H1 (cell line): ENCODE results near the gene SIGLEC15. TPM values are rescaled to one million over a fixed set of nuclear protein-coding genes. Genes with fewer than 3 reads are reported as not detected.

Experiments
- CTCF ChIA-PET: fragments of 300-600 bp; sonication (Branson Sonifier 250); formaldehyde crosslinking; loops from one replicate; lab custom pipeline; 2021; ENCODE audit not compliant: partially characterized antibody; lab: Charles Lee
- POLR2A ChIA-PET: fragments of 300-600 bp; sonication (Branson Sonifier 250); formaldehyde crosslinking; loops from one replicate; lab custom pipeline; 2021; ENCODE audit warnings: inconsistent platforms; ENCODE audit not compliant: partially characterized antibody; lab: Charles Lee
- DNase-seq, 2 experiments: peaks; one replicate each; pipeline versions ENCODE4 v3.0.0 to v3.0.0-alpha.2; 2010 to 2022; ENCODE audit warnings: low spot score in 2 of 2, low read depth in 1 of 2, mixed read lengths in 1 of 2
- FAIRE-seq: peaks from 2 replicates; lab custom pipeline; 2011; peaks lifted over from hg19 to GRCh38; lab: Jason Lieb, UNC
- H2AFZ ChIP-seq: 2 replicates; pipeline ENCODE4 v1.8.1; 2012; ENCODE audit warnings: low read length, inconsistent platforms
- H2AK5ac ChIP-seq: 2 replicates; pipeline ENCODE4 v1.6.1; 2013; ENCODE audit warnings: low read depth, low read length
- H2BK120ac ChIP-seq: replicated peaks from 2 replicates; pipeline ENCODE3; 2013; ENCODE audit warnings: low read depth, low read length, inconsistent platforms
- H2BK12ac ChIP-seq: 2 replicates; pipeline ENCODE4 v1.6.1; 2013; ENCODE audit warnings: low read depth, low read length
- H2BK15ac ChIP-seq: 2 replicates; pipeline ENCODE4 v1.6.1; 2013; ENCODE audit warnings: low read length
- H2BK20ac ChIP-seq: 2 replicates; pipeline ENCODE4 v1.6.1; 2013; ENCODE audit warnings: low read length
- H2BK5ac ChIP-seq: 2 replicates; pipeline ENCODE4 v1.6.1; 2013; ENCODE audit warnings: low read depth, low read length
- H3K14ac ChIP-seq: 2 replicates; pipeline ENCODE4 v1.6.1; 2013; ENCODE audit warnings: inconsistent platforms; ENCODE audit not compliant: insufficient read length
- H3K18ac ChIP-seq: 2 replicates; pipeline ENCODE4 v1.6.1; 2013; ENCODE audit warnings: low read length; ENCODE audit errors: extremely low read depth
- H3K23ac ChIP-seq: 2 replicates; pipeline ENCODE4 v1.6.1; 2013; ENCODE audit warnings: inconsistent platforms; ENCODE audit not compliant: insufficient read length
- H3K23me2 ChIP-seq: 2 replicates; pipeline ENCODE4 v1.6.1; 2013; ENCODE audit warnings: low read depth, low read length
- H3K27ac ChIP-seq: 2 replicates; pipeline ENCODE4 v1.6.1; 2011; ENCODE audit warnings: low read depth, low read length, inconsistent platforms
- H3K27me3 ChIP-seq, 4 experiments: replicated peaks in 1 of 4; 1 replicate in 1 of 4; 2 replicates in 3 of 4; pipeline versions ENCODE4 v1.6.1 to v1.8.1; 2011 to 2013; ENCODE audit warnings: low read length in 3 of 4, mild to moderate bottlenecking in 3 of 4, inconsistent platforms in 2 of 4, mixed read lengths in 2 of 4, moderate library complexity in 1 of 4; ENCODE audit not compliant: control insufficient read depth in 3 of 4, insufficient read depth in 3 of 4; ENCODE audit errors: extremely low read depth in 1 of 4
- H3K36me3 ChIP-seq, 4 experiments: 2 replicates each; pipeline versions ENCODE4 v1.6.1 to v1.8.1; 2011 to 2013; ENCODE audit warnings: mild to moderate bottlenecking in 4 of 4, low read length in 3 of 4, moderate library complexity in 2 of 4, control low read depth in 1 of 4, inconsistent platforms in 1 of 4; ENCODE audit not compliant: insufficient read depth in 4 of 4, control insufficient read depth in 2 of 4
- H3K4ac ChIP-seq: replicated peaks from 2 replicates; pipeline ENCODE3; 2013; ENCODE audit warnings: low read length, low read depth, mixed read lengths, inconsistent platforms; ENCODE audit not compliant: insufficient read length
- H3K4me1 ChIP-seq, 4 experiments: replicated peaks in 1 of 4; 1 replicate in 1 of 4; 2 replicates in 3 of 4; pipeline versions ENCODE4 v1.6.1 to v1.8.1; 2011 to 2013; ENCODE audit warnings: low read length in 3 of 4, inconsistent platforms in 2 of 4, mixed read lengths in 1 of 4; ENCODE audit not compliant: insufficient read depth in 4 of 4, control insufficient read depth in 3 of 4
- H3K4me2 ChIP-seq, 2 experiments: 2 replicates each; pipeline versions ENCODE4 v1.6.1 to v1.8.1; 2011 to 2013; ENCODE audit warnings: low read depth in 2 of 2, low read length in 2 of 2, control low read depth in 1 of 2, inconsistent platforms in 1 of 2, mild to moderate bottlenecking in 1 of 2; ENCODE audit not compliant: insufficient read depth in 1 of 2
- H3K4me3 ChIP-seq, 4 experiments: fragments of 200-600, 300-600 bp in 1 of 4; sonication (generic), shearing (Covaris generic), sonication (Bioruptor Twin) in 1 of 4; 2 replicates each; pipeline versions ENCODE4 v1.5.1 to v1.8.1; 2011 to 2016; ENCODE audit warnings: low read length in 4 of 4, low read depth in 3 of 4, control low read depth in 2 of 4, inconsistent platforms in 2 of 4, mild to moderate bottlenecking in 2 of 4, mixed read lengths in 1 of 4, moderate library complexity in 1 of 4; ENCODE audit not compliant: insufficient read depth in 2 of 4; ENCODE audit errors: extremely low read depth in 1 of 4
- H3K56ac ChIP-seq: replicated peaks from 2 replicates; pipeline ENCODE3; 2013; ENCODE audit warnings: low read depth, mild to moderate bottlenecking, mixed read lengths, low read length, inconsistent platforms; ENCODE audit not compliant: insufficient read length
- H3K79me1 ChIP-seq: 2 replicates; pipeline ENCODE4 v1.6.1; 2013; ENCODE audit warnings: low read depth, low read length, control low read depth
- H3K79me2 ChIP-seq, 2 experiments: 2 replicates each; pipeline versions ENCODE4 v1.6.1 to v1.8.1; 2012 to 2013; ENCODE audit warnings: low read length in 2 of 2, mild to moderate bottlenecking in 2 of 2, inconsistent platforms in 1 of 2; ENCODE audit not compliant: insufficient read depth in 2 of 2, control insufficient read depth in 1 of 2
- H3K9ac ChIP-seq, 4 experiments: replicated peaks in 1 of 4; 1 replicate in 1 of 4; 2 replicates in 3 of 4; pipeline versions ENCODE4 v1.6.1 to v1.8.1; 2011 to 2013; ENCODE audit warnings: low read depth in 3 of 4, low read length in 3 of 4, control low read depth in 2 of 4, mild to moderate bottlenecking in 2 of 4, moderate library complexity in 2 of 4, inconsistent platforms in 1 of 4; ENCODE audit errors: extremely low read depth in 1 of 4
- H3K9me3 ChIP-seq, 2 experiments: 2 replicates each; pipeline versions ENCODE4 v1.6.1 to v1.8.1; 2012 to 2013; ENCODE audit warnings: mild to moderate bottlenecking in 2 of 2, moderate library complexity in 2 of 2, control low read depth in 1 of 2, inconsistent platforms in 1 of 2, low read depth in 1 of 2, low read length in 1 of 2, mixed read lengths in 1 of 2; ENCODE audit not compliant: insufficient read depth in 2 of 2
- H4K20me1 ChIP-seq, 2 experiments: replicated peaks in 1 of 2; 2 replicates each; pipeline versions ENCODE3 to v1.8.1; 2011 to 2013; ENCODE audit warnings: inconsistent platforms in 2 of 2, low read length in 2 of 2, mild to moderate bottlenecking in 1 of 2; ENCODE audit not compliant: insufficient read depth in 2 of 2, control insufficient read depth in 1 of 2
- H4K5ac ChIP-seq: 2 replicates; pipeline ENCODE4 v1.6.1; 2013; ENCODE audit warnings: low read length, low read depth, mixed read lengths, inconsistent platforms; ENCODE audit not compliant: insufficient read length
- H4K8ac ChIP-seq: 2 replicates; pipeline ENCODE4 v1.8.0; 2013; ENCODE audit warnings: mild to moderate bottlenecking, moderate library complexity, low read length, inconsistent platforms; ENCODE audit not compliant: insufficient read depth; ENCODE audit errors: extremely low read depth
- H4K91ac ChIP-seq: replicated peaks from 2 replicates; pipeline ENCODE3; 2013; ENCODE audit warnings: low read length, mixed read lengths, inconsistent platforms; ENCODE audit not compliant: insufficient read length
- ASH2L ChIP-seq: fragments of 200-600, 300-600 bp; sonication (generic); IDR thresholded peaks from one replicate; pipeline ENCODE4 v1.7.1; 2017; ENCODE audit warnings: low read length
- CEBPB ChIP-seq: IDR thresholded peaks from 2 replicates; pipeline ENCODE4 v1.6.1; 2012; ENCODE audit warnings: low read depth, low read length
- CHD1 ChIP-seq: IDR thresholded peaks from 2 replicates; pipeline ENCODE4 v1.6.1; 2012; ENCODE audit warnings: low read depth, low read length, improper control_type of control experiment
- CTBP2 ChIP-seq: IDR thresholded peaks from 2 replicates; pipeline ENCODE4 v1.7.0; 2011; ENCODE audit warnings: borderline replicate concordance, mild to moderate bottlenecking, moderate library complexity, mixed read lengths, low read length; ENCODE audit not compliant: insufficient read depth, insufficient read length
- FOSL1 ChIP-seq: IDR thresholded peaks from 2 replicates; pipeline ENCODE4 v1.6.1; 2011; ENCODE audit warnings: mild to moderate bottlenecking, low read depth, low read length, moderate library complexity; ENCODE audit not compliant: insufficient read depth
- NRF1 ChIP-seq: IDR thresholded peaks from 2 replicates; pipeline ENCODE4 v1.6.1; 2011; ENCODE audit warnings: mild to moderate bottlenecking, low read depth, low read length, improper control_type of control experiment
- PHF8 ChIP-seq: fragments of 200-600 bp; sonication (generic); conservative IDR thresholded peaks from 2 replicates; pipeline ENCODE4 v1.7.1; 2012; ENCODE audit warnings: low read depth, mild to moderate bottlenecking, inconsistent platforms, low read length, moderate library complexity
- RFX5 ChIP-seq: IDR thresholded peaks from 2 replicates; pipeline ENCODE4 v1.6.1; 2011; ENCODE audit warnings: low read depth, low read length, improper control_type of control experiment, borderline replicate concordance
- SAP30 ChIP-seq: fragments of 300-600 bp; sonication (generic); IDR thresholded peaks from 2 replicates; pipeline ENCODE4 v1.7.1; 2012; ENCODE audit warnings: low read length, moderate library complexity, mild to moderate bottlenecking, inconsistent platforms; ENCODE audit not compliant: insufficient read depth, insufficient replicate concordance
- SIN3A ChIP-seq, 2 experiments: IDR thresholded peaks in 1 of 2; conservative IDR thresholded peaks in 1 of 2; 2 replicates each; pipeline ENCODE4 v1.6.1; 2011 to 2012; ENCODE audit warnings: low read length in 2 of 2, improper control_type of control experiment in 1 of 2, low read depth in 1 of 2, mild to moderate bottlenecking in 1 of 2
- SP2 ChIP-seq: IDR thresholded peaks from 2 replicates; pipeline ENCODE4 v1.6.1; 2012; ENCODE audit warnings: mild to moderate bottlenecking, low read length, inconsistent platforms
- SUZ12 ChIP-seq: fragments of 200-600 bp; sonication (generic); IDR thresholded peaks from 2 replicates; pipeline ENCODE4 v1.6.1; 2012; ENCODE audit warnings: mild to moderate bottlenecking, inconsistent platforms, low read length, moderate library complexity, mixed read lengths
- TBP ChIP-seq: IDR thresholded peaks from 2 replicates; pipeline ENCODE4 v1.6.1; 2011; ENCODE audit warnings: low read depth, low read length, improper control_type of control experiment
- WGBS, 2 experiments: shearing (Covaris generic) in 1 of 2; methylation state at CpG; one replicate each; pipeline versions ENCODE4 v1.1.6 to v1.1.7; 2013 to 2015; ENCODE audit warnings: low lambda C conversion rate in 2 of 2, mixed read lengths in 2 of 2, inconsistent platforms in 1 of 2, low coverage in 1 of 2, missing lambda C conversion rate in 1 of 2; ENCODE audit not compliant: insufficient replicate concordance in 2 of 2, insufficient coverage in 1 of 2, insufficient read length in 1 of 2; ENCODE audit errors: extremely low coverage in 1 of 2, missing lambda C conversion rate in 1 of 2; 5-methylcytosine and 5-hydroxymethylcytosine counted together
- polyA plus RNA-seq, 7 experiments: library from polyadenylated mRNA; depleted of rRNA in 3 of 7; stranded (reverse) in 5 of 7; unstranded in 2 of 7; fragments of >200 nt in 5 of 7; fragments of 200-250 nt in 2 of 7; gene quantifications; 1 replicate in 5 of 7; 2 replicates in 1 of 7; 4 replicates in 1 of 7; pipeline versions ENCODE4 v1.2.1 to v1.2.3, GENCODE V29; 2011 to 2013; ENCODE audit warnings: missing spikeins in 2 of 7, mixed read lengths in 2 of 7
- total RNA-seq: library from RNA; stranded (reverse); fragmentation: NEBNext Ultra II Directional; extraction: Animal tissue kit (Norgen Biotek cat#: 25700); gene quantifications from 2 replicates; pipeline ENCODE4 v1.2.1, GENCODE V29; 2021

SIGLEC15 gene
- total and polyA plus RNA-seq, 2 of the 8 experiments (the other 6 are each of a cell fraction or from before 2014, with no cell fraction given): 0.20 to 0.37 TPM

- H2AFZ ChIP-seq: no peak overlapping the region
- H3K23me2 ChIP-seq: no peaks in the 10 kb centered on the region
- H2AK5ac ChIP-seq: no peak overlapping the region
- H3K18ac ChIP-seq: no peak overlapping the region
- no peak overlapping the region for H4K5ac ChIP-seq
- no peak overlapping the region for H4K91ac ChIP-seq
- no peaks in the 10 kb centered on the region for H4K20me1 ChIP-seq
- peaks cover 0 to 12% (median 5%) of the 10 kb centered on the region in 4 experiments; a peak in 3 of 8 replicates for H3K36me3 ChIP-seq
- no peak overlapping the region for H3K4me2 ChIP-seq
- H3K27me3 ChIP-seq: no peaks in the 10 kb centered on the region
- FAIRE-seq (no peak), DNase-seq (no peak)
- no peak overlapping the region for H3K14ac ChIP-seq
- WGBS, 2 experiments: 87% methylated on average over 3 of the region's 3 CpGs; no CpG with 5 or more reads in 1 of the 2 experiments
- no peak overlapping the region for H3K4me3 ChIP-seq
- no peak overlapping the region for H3K27ac ChIP-seq
- no peak overlapping the region for H2BK120ac ChIP-seq
- no peak overlapping the region for H2BK5ac ChIP-seq
- H3K9ac ChIP-seq: no peak overlapping the region
- H2BK15ac ChIP-seq: no peak overlapping the region
- POLR2A ChIA-PET: no interaction called here
- no peaks in the 10 kb centered on the region for H3K79me2 ChIP-seq
- no peak overlapping the region for H2BK20ac ChIP-seq
- no peak overlapping the region for H2BK12ac ChIP-seq
- no peak overlapping the region for H3K56ac ChIP-seq
- CTCF ChIA-PET: interaction anchor here (0.6 to 6.4 kb wide), 24 partner anchors 10 to 719 kb away, joined by 3 to 69 read pairs (median 5); partner anchors contain the start of gene SLC14A1
- H3K23ac ChIP-seq: no peak overlapping the region
- H3K79me1 ChIP-seq: no peaks in the 10 kb centered on the region
- no peak overlapping the region for H4K8ac ChIP-seq
- H3K9me3 ChIP-seq: no peaks in the 10 kb centered on the region
- H3K4ac ChIP-seq: no peak overlapping the region
- no peaks in the 10 kb centered on the region for H3K4me1 ChIP-seq
- TF ChIP-seq SAP30 (no peak), CEBPB (no peak), PHF8 (no peak), SIN3A (conservative IDR thresholded peaks at IDR 0.05 in 1 of 2, IDR thresholded peaks at IDR 0.05 in 1 of 2; ENCODE audit: low read depth in 1 of 2, low read length in 2 of 2) (no peak), FOSL1 (no peak), CHD1 (no peak), SUZ12 (no peak), NRF1 (no peak), ASH2L (no peak), SP2 (no peak), RFX5 (no peak), CTBP2 (no peak), TBP (no peak)
These were observed 55.5 kb downstream of the SIGLEC15 start for GRCh38 chr18:45880876-45881558.
